Testis (tissue), 3 donors: ENCODE data around the gene EXOC3L4. TPM values are rescaled to one million over a fixed set of nuclear protein-coding genes. Genes with fewer than 3 reads are reported as not detected.

ENCODE experiments used
- DNase-seq: peaks from one replicate; pipeline ENCODE4 v3.0.0-alpha.2; 2019
- H3K27ac ChIP-seq, 2 donors: fragments of 200-600 bp; sonication (generic); one replicate each; pipeline ENCODE4 v1.5.1; 2019
- H3K27me3 ChIP-seq: fragments of 200-600 bp; sonication (generic); one replicate; pipeline ENCODE4 v1.5.1; 2019
- H3K36me3 ChIP-seq: fragments of 200-600 bp; sonication (generic); one replicate; pipeline ENCODE4 v1.5.1; 2017; ENCODE audit warnings: low read depth; ENCODE audit errors: missing control alignments
- H3K4me1 ChIP-seq: fragments of 200-600 bp; sonication (generic); one replicate; pipeline ENCODE4 v1.5.1; 2019
- H3K4me3 ChIP-seq, 2 donors: fragments of 200-600 bp; sonication (generic); one replicate each; pipeline ENCODE4 v1.5.1; 2017 to 2019
- H3K9me3 ChIP-seq: fragments of 200-600 bp; sonication (generic); one replicate; pipeline ENCODE4 v1.5.1; 2017
- POLR2A ChIP-seq: fragments of 450-650 bp; IDR thresholded peaks from one replicate; pipeline ENCODE4 v1.6.1; 2017; ENCODE audit warnings: antibody characterized with exemption, mild to moderate bottlenecking, moderate library complexity
- WGBS, 2 donors: methylation state at CpG; one replicate each; pipeline ENCODE4 v1.1.5; 2018; 5-methylcytosine and 5-hydroxymethylcytosine counted together
- intact Hi-C: fragments of 100-400 bp; cut with DNase I; formaldehyde crosslinking; loops from one replicate; pipeline ENCODE4 v1.15.1; 2023; ENCODE audit warnings: low total_unique reads
- polyA plus RNA-seq: library from polyadenylated mRNA; stranded (reverse); fragments of 350-450 nt; fragmentation: Illumina TruSeq; extraction: RNeasy Lipid Tissue Mini Kit (QIAGEN cat#74804); gene quantifications from one replicate; pipeline ENCODE4 v1.2.3, GENCODE V29; 2014; ENCODE audit warnings: low read depth, low replicate concordance; ENCODE audit not compliant: insufficient read depth
- total RNA-seq, 2 donors: library from RNA; depleted of rRNA; stranded (reverse); fragments of >200 nt; gene quantifications; one replicate each; pipeline ENCODE4 v1.2.3, GENCODE V29; 2016
- TF ChIP-seq, protein P1 (sequence below), 3 experiments: fragments of 450-650 bp in 2 of 3; fragments of 200-600 bp in 1 of 3; sonication (generic) in 1 of 3; IDR thresholded peaks; one replicate each; pipeline ENCODE4 v1.5.1; 2016 to 2019; ENCODE audit warnings: antibody characterized with exemption in 3 of 3, mild to moderate bottlenecking in 2 of 3, moderate library complexity in 1 of 3

Gene EXOC3L4
- total and polyA plus RNA-seq, 3 donors from 2014 or later = 1.0 to 2.4 (median 2.4) TPM

DNA sequence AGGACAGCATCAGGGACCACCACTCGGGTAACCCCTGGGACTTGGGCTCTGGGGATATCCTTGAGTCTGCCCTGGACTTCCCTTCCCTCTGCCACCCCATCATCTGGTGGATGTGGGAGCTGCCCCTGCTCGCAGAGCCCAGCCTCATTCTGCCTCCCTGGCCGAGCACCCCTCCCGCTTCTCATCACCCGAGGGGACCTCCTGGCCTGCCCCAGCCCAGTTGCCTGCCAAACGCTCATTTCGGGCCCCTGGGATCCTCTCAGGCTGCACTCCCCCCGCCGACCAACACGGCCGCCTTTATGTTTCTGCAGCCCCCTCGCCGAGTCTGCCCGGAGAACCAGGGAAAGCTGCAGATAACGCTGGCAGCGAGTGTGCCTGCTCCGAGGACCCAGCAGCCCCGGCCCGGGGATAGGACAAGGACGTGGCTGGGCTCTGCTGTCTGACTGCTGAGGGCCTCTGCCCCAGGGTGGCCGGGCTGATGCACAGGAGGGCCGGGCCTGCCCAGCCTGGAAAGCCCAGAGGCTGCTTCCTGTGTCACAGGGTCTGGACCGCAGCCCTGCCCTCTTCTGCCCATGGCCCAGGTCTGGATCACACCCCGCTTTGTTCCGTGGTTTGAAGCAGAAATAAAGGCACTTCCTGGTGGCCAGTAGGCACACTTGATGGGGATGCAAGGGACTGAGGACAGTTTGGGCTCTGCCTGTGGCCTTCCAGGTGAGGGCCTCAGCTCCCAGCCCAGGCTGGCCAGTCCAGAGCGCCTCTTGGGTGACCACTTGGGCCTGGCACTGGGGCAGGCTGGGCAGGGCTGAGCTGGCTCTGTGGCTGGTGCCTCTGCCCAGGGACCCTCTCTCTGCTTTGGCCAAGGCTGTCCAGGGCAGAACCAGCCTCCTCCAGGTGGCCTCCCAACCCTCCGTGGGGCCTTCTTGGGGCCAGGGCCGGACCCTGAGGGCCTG is 4.9 kb upstream of the EXOC3L4 start:
- Histone ChIP-seq H3K4me1 (peaks cover 9% of the 10 kb centered on the region), H3K36me3 (no peaks in the 10 kb centered on the region), H3K27ac (no peak overlapping the region), H3K9me3 (no peaks in the 10 kb centered on the region), H3K27me3 (no peaks in the 10 kb centered on the region), H3K4me3 (no peak overlapping the region)
- intact Hi-C loops = no loop called here
- DNase-seq = no peak
- no peak for TF ChIP-seq POLR2A
- TF ChIP-seq, protein P1, sequence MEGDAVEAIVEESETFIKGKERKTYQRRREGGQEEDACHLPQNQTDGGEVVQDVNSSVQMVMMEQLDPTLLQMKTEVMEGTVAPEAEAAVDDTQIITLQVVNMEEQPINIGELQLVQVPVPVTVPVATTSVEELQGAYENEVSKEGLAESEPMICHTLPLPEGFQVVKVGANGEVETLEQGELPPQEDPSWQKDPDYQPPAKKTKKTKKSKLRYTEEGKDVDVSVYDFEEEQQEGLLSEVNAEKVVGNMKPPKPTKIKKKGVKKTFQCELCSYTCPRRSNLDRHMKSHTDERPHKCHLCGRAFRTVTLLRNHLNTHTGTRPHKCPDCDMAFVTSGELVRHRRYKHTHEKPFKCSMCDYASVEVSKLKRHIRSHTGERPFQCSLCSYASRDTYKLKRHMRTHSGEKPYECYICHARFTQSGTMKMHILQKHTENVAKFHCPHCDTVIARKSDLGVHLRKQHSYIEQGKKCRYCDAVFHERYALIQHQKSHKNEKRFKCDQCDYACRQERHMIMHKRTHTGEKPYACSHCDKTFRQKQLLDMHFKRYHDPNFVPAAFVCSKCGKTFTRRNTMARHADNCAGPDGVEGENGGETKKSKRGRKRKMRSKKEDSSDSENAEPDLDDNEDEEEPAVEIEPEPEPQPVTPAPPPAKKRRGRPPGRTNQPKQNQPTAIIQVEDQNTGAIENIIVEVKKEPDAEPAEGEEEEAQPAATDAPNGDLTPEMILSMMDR (IDR thresholded peaks at IDR 0.05) = no peak
- WGBS, 2 donors = 61 to 82% methylated on average over 21 to 28 of the region's 28 CpGs

DNA sequence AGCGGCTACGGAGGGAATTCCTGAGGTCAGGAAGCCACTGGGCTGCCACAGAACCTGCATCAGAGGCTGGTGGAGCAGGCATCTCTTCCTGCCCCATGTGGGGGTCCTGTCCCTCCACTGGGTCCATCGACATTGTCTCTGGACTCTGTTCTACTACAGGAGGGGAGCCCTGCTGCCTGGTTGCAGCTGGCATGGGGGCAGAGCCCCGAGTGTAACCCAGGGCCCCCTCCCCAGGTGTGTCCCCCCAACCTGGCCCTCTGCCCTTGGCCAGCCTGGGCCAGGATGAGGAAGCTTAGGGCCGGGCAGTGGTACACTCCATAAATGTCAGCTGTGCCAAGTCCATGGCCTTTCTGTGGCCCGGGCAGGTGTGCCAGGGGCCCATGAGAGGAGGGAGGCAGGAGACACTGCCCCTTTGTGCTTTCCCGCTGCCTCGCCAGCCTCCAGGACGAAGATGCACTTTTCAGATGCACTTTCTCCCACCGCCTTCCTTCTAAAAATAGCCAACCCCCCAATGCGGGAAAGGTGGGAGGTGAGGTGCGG is 4.0 kb upstream of the EXOC3L4 start:
- WGBS, 2 donors = 78 to 80% methylated on average over 9 to 12 of the region's 12 CpGs
- Histone ChIP-seq H3K9me3 (no peaks in the 10 kb centered on the region), H3K4me3 (no peak overlapping the region), H3K4me1 (peaks cover 9% of the 10 kb centered on the region), H3K36me3 (no peaks in the 10 kb centered on the region), H3K27me3 (no peaks in the 10 kb centered on the region), H3K27ac (no peak overlapping the region)
- TF ChIP-seq POLR2A = no peak
- TF ChIP-seq, protein P1 (IDR thresholded peaks at IDR 0.05) = no peak
- DNase-seq = no peak
- intact Hi-C loops = no loop called here

DNA sequence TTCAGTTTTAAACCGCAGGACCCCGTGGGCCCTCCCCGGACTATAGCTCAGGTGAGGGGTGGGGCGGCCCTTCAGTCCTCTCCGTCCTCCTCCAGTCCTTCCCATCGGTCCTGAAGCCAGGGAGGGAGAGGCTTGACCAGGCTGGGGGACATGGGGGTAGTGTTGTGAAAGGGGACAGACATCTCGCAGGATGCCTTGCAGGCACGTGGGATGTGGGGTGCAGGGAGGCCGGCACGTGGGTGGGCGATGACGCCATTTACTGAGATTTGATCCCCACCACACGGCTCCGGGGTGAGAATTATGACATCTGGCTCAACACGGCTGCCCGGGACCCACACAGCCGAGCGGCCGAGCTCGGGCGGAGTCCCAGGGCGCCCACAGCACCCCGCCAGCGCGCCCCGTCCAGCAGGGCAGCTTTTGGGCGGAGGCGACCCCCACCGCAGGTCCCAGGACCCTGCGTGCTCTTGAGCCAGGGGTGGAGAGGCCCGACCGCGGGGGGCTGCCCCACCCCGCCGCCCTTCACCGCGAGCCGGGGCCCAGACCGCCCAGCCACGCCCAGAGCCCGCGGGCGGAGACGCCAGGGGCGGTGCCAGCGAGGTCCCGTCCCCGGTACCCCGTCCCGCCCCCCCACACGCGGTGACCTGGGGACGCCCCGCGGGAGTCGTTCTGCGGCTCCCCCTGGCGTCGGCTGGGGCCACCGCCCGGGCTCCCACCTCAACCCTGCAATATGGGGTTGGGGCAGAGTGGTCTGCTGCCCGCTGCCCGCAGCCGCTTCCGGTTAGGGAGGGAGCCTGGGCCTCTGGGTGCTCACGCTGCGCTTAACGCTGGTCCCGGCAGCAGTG is 3.3 kb upstream of the EXOC3L4 start:
- TF ChIP-seq, protein P1 (IDR thresholded peaks at IDR 0.05) = peak in 2 of 3 experiments; percentile 6 to 46
- no peak for TF ChIP-seq POLR2A
- DNase-seq = no peak
- no peak overlapping the region for H3K27ac ChIP-seq
- H3K27me3 ChIP-seq = no peaks in the 10 kb centered on the region
- 37 to 58% methylated on average over 6 to 63 of the region's 69 CpGs for WGBS, 2 donors
- peaks cover 9% of the 10 kb centered on the region for H3K4me1 ChIP-seq
- H3K36me3 ChIP-seq = no peaks in the 10 kb centered on the region
- intact Hi-C loops = no loop called here
- H3K4me3 ChIP-seq = peak overlapping the region; percentile 21 to 34
- H3K9me3 ChIP-seq = no peaks in the 10 kb centered on the region

DNA sequence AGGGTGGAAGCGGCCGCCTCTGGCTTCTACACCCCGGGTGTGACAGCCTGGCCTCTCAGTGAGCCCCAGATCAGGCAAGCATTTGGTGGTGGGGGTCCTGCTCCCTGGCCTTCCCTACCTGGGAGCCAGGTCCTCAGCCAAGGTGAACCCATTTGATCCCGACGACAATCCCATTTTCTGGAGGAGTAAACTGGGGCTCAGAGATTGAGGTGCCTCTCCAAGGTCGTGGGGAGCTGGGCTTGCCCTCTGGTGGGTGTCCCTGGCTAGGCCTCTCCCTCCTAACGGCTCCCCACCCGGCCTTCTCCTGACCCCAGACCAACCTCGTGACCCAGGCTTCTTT is 2.7 kb upstream of the EXOC3L4 start:
- no peak for TF ChIP-seq POLR2A
- TF ChIP-seq, protein P1 (IDR thresholded peaks at IDR 0.05) = peak in 1 of 3 experiments; percentile 16
- 56 to 61% methylated on average over 7 to 9 of the region's 9 CpGs for WGBS, 2 donors
- intact Hi-C loops = no loop called here

More for the DNA sequence above, 2.7 kb upstream of the EXOC3L4 start:
- no peak for DNase-seq
- no peak overlapping the region for H3K27ac ChIP-seq
- peaks cover 8% of the 10 kb centered on the region for H3K4me1 ChIP-seq
- H3K4me3 ChIP-seq = peak overlapping the region in 1 of 2 donors; percentile 21
- H3K36me3 ChIP-seq = no peaks in the 10 kb centered on the region
- no peaks in the 10 kb centered on the region for H3K9me3 ChIP-seq
- no peaks in the 10 kb centered on the region for H3K27me3 ChIP-seq
